ENCODE results near the gene SMCO4.

The SMCO4 gene

DNA sequence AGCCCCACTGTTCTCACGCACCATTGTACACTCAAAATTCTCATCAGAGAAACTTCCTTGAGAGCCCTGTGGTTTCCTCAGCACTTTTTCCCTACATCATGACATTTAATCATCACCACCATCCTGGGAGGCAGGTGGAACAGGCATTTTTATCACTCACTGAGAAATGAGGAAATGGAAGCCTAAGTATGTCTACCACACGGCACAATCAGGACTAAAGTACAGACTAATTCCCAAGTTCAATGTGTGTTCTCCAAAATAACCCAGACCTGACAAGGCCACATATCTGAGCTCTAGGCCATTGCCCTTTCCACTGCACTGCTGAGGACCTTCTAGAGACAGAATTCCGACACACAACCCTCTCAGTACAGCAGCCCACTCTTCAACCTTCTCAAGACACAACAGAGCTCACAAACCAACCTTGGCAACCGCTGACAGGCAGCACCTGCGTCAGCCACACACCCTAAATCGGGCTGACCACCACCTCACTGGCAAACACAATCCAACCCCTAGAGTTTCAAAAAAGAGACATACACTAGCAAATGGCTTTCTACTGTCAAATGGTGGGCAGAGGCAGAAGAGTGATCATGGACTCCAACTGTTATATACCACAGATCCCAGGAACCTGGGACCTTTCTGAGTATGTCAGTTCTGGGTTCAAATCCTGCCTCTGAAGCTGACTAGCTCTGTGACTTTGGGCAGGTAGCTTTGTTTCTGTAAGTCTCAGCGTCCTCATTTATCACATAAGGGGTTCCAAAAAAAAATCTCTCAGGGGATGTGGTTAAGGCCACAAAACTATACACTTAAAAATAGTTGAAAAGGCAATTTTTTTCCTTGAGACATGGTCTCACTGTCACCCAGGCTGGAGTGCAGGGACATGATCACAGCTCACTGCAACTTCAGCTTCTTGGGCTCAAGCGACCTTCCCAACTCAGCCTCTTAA, 16.3 kb downstream of the SMCO4 start:
- DNase-seq: no peak

DNA sequence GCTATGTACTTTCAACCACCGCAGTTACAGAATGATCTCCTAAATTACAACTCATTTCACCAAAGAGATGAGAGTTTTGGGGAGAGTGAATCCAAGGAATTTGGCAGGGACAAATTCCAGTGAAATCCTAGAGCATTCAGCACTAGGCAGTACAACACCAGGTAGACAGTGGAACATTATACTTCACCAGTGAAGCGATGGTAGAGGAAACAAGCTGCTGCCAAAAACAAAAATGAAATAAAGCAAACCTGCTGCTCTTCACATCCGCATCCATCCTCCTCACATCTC, 16.9 kb downstream of the SMCO4 start:
- no peak for DNase-seq

DNA sequence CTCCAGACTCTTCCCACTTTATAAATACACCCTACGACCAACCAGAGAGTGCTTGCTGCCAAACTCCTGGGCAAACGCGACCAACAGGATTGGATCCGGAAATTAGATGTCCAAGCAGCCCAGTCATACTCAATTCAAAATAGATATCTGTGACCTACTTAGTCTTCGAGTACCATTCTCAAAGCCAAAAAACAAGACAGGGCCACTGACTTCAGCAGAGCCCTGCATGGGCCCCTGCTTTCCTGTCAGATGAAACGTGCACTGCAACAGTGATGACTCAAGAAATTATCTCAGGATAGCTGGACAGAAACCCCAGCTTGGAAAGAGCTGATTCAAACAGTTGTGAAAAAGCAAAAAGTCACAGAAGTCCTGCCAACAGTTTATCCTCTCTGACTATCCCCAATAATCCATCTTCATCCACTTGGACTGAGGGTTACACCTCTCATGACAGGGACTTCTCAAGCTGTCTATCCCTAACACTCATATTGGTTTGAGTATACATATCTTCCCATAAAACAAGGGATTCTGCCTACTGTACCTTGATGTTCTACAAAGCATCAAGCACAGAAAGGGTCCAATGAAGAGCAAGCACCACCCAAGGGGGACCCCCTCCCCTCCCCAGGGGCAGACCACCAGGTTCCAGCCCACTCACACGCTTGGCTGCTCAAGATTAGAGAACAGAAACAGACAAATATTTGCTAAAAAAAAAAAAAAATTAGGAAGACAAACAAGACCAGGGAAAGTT, 17.4 kb downstream of the SMCO4 start:
- peak; percentile 28 for DNase-seq

DNA sequence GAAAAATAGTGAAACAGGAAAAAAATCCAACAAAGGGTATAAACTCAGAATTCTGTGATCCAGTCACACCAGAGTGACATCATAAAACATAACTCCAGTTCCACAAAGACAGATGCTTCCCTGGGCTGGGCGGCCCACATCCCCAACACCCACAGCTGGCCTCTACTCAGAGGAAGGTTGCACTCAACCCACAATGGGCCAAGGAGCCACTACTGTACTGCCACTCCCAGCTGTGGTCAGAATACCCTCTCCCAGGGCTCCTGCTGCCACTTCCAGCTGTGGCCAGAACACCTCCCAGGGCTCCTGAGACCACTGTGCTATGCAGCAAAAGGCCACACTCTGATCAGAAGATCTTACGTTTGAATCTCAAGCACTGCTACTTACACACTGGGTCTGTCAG, 18.3 kb downstream of the SMCO4 start:
- DNase-seq: no peak

DNA sequence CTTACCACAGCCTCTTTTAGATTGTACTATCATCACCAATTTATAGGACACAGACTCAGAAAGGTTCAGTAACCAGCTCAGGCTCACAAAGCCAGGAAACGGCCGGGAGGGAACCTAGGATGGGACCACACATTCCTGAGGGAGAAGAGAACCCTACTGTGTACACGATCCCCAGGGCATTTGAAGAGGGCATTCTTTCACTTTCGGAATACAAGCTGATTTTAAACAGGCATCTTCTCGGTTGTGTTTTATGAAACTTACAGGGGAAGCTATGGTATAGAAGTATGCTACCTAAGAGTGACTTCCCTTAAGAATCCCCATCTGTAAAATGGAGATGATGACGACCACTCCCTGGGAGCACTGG, 19.0 kb downstream of the SMCO4 start:
- no peak for DNase-seq

DNA sequence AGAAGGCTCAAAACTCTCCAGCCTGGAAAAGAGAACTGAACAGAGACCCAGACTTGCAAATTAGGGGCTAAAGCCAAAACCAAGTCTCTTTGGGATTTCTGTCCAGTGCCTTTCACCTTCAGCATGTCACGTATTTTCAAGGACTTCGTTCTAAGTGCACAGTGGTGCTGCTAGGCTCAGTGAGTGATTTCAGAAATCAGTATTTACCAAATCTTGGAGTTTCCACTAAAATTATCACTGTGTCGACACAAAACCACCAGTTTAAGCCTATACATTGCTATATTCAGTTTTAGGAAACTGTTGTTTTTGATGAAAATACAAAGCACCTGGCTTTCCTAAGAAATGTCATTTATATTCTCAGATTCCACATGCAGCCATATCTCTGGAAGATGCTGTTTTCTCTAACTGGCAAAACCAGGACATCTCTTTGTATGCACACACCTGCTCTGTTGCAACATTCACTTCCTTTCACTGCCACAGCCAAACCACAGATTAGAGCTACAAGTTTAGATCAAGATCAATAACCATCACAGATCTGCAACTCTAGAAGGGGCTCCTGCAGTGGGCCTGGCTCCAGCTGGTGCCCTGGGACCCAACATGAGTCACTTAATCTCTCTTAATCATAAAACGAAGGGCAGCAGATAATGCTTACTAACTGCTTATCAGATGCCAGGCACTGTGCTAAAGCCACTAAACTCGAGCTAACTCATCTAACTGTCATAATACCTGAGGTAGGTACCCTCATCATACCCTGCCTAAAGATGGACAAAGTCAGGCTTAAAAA, 22.3 kb downstream of the SMCO4 start:
- DNase-seq: no peak

DNA sequence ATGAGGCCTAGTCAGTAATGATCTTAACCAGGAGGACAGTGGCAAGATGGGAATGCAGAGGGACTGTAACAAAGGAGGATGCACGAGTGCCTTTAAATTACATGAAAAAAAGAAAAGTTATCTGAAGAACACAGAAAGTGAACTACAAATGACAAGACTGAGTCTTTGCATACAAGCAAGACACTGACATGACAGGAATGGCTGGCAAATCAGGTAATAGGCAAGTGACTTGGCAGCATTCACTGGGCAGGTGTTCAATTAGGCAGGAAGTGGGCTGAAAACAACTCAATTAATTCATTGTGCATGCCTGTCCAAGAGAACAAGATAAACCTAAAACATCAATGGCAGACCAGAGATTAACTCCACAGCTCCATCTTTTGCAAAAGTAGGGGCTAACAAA, 24.0 kb downstream of the SMCO4 start:
- DNase-seq: no peak

DNA sequence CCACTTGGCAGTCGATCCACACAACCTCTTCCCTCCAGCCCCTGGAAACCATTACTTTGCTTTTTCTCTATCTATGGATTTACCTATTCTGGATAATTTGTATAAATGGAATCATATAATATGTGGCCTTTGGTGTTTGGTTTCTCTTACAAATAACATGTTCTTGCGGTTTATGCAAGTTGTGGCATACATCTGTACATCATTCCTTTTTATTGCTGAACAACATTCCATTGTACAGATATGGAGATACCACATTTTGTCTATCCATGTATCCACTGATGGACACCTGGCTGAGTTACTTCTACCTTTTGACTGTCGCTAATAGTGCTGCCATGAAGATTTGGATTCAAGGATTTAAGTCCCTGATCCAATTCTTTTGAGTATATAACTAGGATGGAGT, 25.1 kb downstream of the SMCO4 start:
- no peak for DNase-seq

DNA sequence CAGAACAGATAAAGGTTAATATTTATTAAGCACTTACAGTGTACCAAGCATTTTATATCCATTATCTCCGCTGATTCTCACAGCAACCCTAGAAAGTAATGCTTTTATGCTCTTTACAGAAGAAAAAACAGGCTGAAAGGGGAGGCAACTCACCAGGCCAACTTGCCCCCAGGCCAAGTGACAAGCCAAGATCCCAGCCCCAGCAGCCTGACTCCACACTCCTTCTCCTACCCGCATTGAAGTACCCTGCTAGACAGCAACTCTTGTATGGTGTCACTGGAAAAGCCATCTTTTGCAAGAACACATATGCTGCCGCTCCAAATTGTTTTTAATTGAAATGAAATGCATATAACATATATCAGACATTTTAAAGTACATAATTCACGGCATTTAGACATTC, 25.6 kb downstream of the SMCO4 start:
- DNase-seq: no peak

DNA sequence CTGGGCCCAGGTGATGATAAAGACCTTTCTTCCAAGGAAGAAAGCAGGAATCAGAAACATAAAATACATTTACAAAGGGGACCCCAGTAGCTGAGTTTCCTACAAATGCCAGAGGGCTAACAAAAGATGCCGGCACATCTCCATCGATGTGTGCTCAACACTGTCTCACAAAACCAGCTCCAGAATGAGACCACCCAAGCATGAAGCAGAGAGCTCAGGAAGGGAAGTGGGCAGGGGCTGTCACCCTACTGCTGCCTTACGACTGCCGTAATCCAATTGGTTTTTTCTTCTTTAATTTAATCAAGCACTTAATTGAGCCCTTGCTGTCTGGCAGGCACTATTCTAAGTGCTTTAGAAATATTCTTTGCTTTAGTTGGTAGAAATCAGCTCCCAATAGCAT, 26.1 kb downstream of the SMCO4 start:
- no peak for DNase-seq

DNA sequence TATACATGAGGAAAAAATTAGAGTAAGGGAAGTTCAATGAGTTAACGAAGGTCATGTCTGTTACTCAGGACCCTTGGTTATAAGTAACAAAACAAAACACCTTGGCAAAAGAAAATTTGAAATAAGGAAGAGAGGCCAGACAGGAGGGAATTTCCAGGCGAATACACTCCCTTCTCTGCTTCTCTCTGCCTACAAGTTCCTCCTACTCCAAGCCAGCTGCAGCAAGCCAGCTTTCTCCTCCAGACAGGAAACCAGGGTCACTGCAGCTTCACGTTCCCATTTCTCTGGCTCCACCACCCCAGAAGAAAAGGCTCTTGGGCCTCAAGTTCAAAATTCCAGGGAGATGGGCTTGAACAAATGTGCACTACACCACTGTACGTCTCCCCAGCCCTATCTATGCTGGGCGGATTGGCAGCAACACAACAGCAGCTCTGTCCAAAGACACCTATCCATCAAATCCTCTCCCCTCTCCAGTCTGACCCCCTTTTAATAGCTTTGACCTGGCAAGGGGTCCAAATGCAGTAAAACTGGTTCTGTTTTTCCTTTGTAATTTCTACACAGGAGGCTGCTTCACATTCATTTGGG, 27.7 kb downstream of the SMCO4 start:
- DNase-seq: no peak

DNA sequence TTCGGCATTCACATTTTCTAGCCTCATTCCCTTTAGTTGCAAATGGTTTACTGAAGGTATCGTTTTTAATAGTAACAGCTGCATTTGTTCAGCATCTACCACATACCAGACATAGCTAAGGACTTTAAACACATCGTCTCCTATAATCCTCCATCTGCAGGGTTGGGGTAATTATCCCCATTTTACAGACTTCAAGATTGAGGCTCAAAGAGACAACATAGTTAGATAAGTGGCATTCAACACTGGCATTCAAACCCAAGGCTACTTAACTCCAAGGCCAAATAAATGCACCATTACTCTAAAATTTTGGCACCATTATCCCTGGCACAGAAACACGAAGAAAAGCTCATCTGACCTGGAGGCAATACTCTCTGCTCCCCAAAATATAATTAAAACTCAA, 28.5 kb downstream of the SMCO4 start:
- DNase-seq: no peak

DNA sequence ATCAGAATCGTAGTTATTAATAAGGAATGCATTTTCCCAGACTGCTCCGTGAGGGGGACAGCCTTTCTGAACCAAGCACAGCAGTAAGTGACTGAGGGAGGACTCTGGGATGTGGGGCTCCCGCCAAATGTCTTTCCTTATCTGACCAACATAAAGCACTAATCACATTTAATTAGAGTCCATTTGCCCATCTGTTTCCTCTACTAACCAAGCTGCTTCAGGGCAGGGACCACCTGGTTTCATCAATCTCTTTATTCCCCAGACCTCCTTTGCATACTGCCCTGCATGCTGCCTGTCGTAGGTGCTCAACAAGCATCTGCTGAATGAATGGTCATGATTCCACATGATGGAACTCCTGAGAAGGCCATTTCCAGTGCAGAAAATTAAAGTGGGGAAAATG, 29.4 kb downstream of the SMCO4 start:
- no peak for DNase-seq

DNA sequence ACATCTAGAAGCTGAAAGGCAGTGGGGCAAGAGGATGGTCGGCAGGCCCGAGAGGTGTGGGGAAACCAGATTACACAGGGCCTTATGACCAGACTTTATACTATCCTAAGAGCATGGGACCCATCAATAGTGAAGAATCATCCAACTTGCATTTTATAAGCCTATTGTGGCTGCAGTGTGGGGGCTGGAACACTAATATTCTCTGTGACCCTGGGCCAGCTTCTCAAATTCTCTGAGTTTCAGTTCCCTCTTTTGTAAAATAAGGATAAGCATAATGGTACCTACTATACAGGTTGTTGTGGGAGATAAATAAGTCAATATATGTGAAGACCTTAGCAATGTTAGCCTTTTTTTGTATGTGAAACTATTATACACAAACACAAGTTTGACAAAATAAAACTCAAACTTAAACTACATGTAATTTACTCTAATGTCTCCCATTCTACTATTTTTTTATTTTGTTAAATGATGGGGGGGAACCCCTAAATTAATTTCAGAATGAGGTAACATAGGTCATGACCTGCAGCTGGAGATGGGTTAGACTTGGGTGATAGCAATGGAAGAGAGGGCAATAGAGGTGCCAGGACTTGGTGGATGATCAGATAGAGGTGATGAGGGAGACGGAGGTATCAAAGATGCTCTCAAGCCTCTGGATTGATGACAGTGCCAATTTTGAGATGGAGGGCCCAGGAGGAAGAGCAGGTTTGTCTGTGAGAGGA, 30.1 kb downstream of the SMCO4 start:
- no peak for DNase-seq

DNA sequence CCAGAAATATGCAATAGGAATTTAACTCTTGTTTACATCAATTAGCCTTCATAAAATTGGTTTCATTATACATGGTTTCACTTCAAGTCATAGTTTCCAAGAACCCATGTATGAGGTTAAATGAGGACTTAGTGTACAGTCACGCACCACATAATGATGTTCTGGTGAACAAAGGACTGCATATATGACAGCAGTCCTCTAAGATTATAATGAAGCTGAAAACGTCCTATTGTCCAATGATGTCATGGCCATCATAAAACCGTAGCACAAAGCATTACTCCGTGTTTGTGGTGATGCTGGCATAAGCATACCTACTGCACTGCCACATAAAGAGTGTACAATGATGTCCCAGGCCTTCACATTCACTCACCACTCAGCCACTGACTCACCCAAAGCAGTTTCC, 31.1 kb downstream of the SMCO4 start:
- no peak for DNase-seq

DNA sequence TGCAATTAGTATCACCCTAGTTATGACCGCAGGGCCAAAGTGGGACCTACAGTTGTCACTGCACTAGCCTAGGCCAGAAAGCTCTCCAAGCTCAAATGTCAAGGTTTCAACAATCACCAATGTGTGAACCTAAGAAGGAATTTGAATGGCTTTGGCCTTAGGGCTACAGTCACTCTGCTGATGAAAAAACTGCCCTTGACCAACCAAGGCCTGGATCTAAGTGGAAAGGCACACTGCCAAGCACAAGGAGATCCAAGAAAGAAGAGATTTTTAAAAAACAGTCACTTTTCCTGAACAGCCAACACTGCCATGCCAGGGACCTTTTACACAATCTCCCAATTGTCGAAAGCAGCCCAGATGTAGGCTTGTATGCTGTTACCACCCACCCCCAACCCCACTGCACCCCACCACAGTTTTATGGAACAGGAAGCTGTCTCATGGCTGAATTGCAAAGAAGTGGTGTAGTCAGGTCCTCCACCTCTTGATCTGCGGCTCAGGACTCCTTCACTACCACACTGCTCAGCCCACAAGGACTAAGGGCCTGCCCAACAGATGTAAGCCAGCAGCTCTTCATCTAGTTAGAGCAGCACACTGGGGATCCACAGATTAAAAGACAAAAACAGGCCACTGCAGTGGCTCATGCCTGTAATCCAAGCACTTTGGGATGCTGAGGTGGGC, 32.9 kb downstream of the SMCO4 start:
- DNase-seq: no peak

DNA sequence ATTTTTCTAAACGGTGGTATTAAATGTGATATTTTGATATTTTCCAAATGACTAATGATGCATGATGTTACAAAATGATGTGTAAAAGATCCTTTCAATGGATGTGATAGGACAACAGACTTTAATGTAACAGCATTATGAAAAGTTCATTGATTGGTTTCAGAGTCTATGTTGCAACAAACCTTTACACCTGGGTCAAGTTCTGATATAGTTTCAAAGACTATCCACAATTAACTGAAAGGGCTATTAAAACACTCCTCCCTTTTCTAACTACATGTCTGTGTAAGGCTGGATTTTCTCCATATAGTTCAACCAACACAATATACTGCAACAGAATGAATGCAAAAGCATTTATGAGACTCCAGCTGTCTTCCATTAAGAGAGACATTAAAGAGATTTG, 35.7 kb downstream of the SMCO4 start:
- no peak for DNase-seq

DNA sequence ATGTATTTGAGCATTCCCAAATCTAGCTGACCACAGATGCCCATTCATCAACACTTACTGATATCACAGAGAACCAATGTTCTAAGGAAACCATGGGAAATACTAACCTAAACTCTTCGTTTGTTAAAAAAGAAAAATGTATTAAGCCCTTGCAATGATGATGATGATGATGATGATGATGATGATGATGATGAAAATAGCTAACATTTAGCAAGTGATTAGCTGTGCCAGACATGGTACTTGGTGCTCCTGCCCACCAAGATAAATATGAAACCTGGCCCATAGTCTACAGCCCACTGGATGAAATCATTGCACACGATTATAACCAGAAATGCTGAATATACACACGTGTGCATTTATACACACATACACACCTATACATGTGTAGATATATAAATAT, 37.5 kb downstream of the SMCO4 start:
- DNase-seq: no peak

DNA sequence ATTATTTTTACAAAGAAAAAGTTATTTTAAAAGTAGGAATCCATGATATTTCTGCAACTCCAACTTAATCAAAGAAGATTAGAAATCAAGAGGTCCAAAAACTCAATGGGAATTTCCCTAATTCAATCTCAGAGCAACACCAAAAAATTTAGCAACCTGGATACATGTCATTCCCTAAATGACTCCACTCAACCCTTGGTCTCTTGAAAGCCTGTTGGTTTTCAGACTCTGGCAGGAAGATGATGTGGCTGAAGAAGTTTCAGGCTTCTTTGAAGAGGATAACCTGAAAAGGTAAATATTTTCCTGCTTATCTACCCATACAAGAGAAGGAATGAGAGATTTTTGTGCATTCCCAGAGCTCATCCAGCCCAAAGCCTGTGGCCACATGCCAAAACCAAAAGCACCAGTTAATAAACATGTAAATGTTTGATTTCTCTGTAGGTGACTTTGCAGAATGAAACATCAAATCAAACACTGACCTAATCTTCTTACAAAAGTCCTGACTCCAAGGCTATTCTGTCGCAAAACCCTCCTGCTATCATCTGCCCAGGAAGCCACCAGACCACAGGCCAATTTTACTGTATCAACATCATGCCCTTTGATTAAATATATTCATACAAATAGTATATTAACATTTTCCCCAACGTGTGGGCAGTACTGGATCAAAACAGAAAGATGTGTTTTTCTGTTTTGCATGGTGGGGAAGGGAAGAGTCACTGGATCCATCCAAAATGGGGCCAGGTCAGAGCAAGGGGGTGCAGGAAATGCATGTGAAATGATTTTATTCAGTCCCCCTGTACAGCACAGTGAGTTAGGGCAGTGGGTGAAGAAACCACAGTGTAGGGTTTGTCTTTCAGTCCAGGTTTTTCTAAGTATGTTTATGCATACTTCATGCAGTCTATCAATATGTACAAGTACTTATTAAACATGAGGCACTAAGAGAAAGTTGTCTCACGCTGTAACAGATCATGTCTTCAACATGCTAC, 38.8 kb downstream of the SMCO4 start:
- no peak for DNase-seq

DNA sequence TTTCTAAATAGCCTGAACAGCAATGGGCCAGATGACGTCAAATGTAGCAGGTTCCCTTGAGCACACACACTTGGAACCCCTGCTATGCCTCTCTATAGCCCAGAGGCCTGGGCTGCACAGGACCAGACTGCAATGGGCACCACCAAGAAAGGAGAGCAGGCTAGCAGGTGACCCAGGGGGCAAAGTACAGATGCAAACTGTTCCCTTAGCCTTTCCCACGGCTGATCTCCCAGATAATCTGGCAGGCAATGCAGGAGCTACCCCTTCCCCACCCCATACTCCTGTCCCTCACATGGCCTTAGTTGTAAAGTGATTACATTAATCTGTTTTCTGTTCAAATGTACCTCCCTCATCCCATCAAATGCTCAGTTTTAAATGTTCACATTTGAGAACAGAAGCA, 41.3 kb downstream of the SMCO4 start:
- no peak for DNase-seq

DNA sequence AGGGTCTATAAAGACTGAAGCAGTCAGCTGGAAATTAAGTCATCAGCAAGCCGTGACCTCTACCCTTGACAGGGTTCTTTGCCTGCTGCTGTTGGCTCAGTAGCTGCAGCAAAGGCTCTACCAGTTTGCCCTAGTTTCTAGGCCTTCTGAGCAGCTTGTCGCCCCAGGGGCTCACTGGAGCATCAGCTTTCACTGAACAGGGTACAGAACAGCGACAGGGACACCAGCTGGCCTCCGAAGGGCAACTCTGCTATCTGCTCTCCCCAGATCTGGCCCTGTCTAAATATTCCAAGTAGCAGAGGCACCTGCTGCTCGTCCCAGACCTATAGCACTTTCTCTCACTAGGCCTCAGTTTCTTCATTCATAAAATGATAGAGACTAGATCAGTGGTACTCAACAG, 42.4 kb downstream of the SMCO4 start:
- DNase-seq: no peak
